ENCODE results near the gene SEM1. TPM values are rescaled to one million over a fixed set of nuclear protein-coding genes. Genes with fewer than 3 reads are reported as not detected.
"Not testable (repeated sequence)": the region's sequence is repeated elsewhere in the genome, so short reads cannot be mapped to it uniquely, and the experiment has no call there.

SEM1 gene
- total RNA-seq, 4 donors from 2014 or later, result 15.2 to 39.2 (median 37.5) TPM

- Histone ChIP-seq H3K4me1 (peaks cover 0 to 37% (median 10%) of the 10 kb centered on the region in 3 donors), H3K36me3 (peaks cover 0 to 9% of the 10 kb centered on the region in 2 donors), H3K27ac (no peak overlapping the region), H3K9me3 (no peaks in the 10 kb centered on the region), H3K4me3 (peak overlapping the region; percentile 71 to 95), H3K27me3 (no peaks in the 10 kb centered on the region)
- no peak for ATAC-seq
- WGBS, 2 donors (ENCODE audit: low coverage in 1 of 2), result 90 to 98% methylated on average over 4 of the region's 4 CpGs
- TF ChIP-seq EP300 (IDR thresholded peaks at IDR 0.05), result no peak
Observed at GRCh38 chr7:96707901-96708774, 1.5 kb downstream of the SEM1 start.

- 83 to 92% methylated on average over 1 to 3 of the region's 3 CpGs for WGBS, 2 donors (ENCODE audit: low coverage in 1 of 2)
Observed at GRCh38 chr7:96701258-96701657, 8.4 kb downstream of the SEM1 start.

GRCh38 chr7:96700516-96700915 lies 9.1 kb downstream of the SEM1 start:
- Histone ChIP-seq H3K36me3 (peaks cover 0 to 5% of the 10 kb centered on the region in 2 donors), H3K4me1 (peaks cover 0 to 46% (median 0%) of the 10 kb centered on the region in 3 donors), H3K27me3 (no peaks in the 10 kb centered on the region), H3K27ac (no peak overlapping the region), H3K9me3 (no peaks in the 10 kb centered on the region), H3K4me3 (no peak overlapping the region)
- no peak for TF ChIP-seq CTCF (IDR thresholded peaks at IDR 0.05)
- no peak for TF ChIP-seq EP300 (IDR thresholded peaks at IDR 0.05)
- no peak for TF ChIP-seq POLR2AphosphoS5 (IDR thresholded peaks at IDR 0.05)
- no peak for TF ChIP-seq POLR2A (IDR thresholded peaks at IDR 0.05)
- 92 to 95% methylated on average over 2 of the region's 2 CpGs for WGBS, 2 donors (ENCODE audit: low coverage in 1 of 2)
- no peak for ATAC-seq

More at GRCh38 chr7:96701258-96701657, 8.4 kb downstream of the SEM1 start:
- Histone ChIP-seq H3K36me3 (peaks cover 0 to 8% of the 10 kb centered on the region in 2 donors), H3K27ac (no peak overlapping the region), H3K4me3 (no peak overlapping the region), H3K9me3 (no peaks in the 10 kb centered on the region), H3K4me1 (peaks cover 0 to 43% (median 0%) of the 10 kb centered on the region in 3 donors), H3K27me3 (no peaks in the 10 kb centered on the region)
- no peak for TF ChIP-seq EP300 (IDR thresholded peaks at IDR 0.05)
- TF ChIP-seq CTCF (IDR thresholded peaks at IDR 0.05), result no peak
- TF ChIP-seq POLR2AphosphoS5 (IDR thresholded peaks at IDR 0.05), result no peak
- TF ChIP-seq POLR2A (IDR thresholded peaks at IDR 0.05), result no peak
- ATAC-seq, result no peak

GRCh38 chr7:96699219-96699871 lies 10.3 kb downstream of the SEM1 start:
- Histone ChIP-seq H3K4me3 (no peak overlapping the region), H3K36me3 (no peaks in the 10 kb centered on the region), H3K9me3 (no peaks in the 10 kb centered on the region), H3K27ac (no peak overlapping the region), H3K27me3 (no peaks in the 10 kb centered on the region), H3K4me1 (peaks cover 0 to 52% (median 0%) of the 10 kb centered on the region in 3 donors)
- ATAC-seq, result no peak
- 75 to 85% methylated on average over 4 of the region's 4 CpGs for WGBS, 2 donors (ENCODE audit: low coverage in 1 of 2)
- TF ChIP-seq POLR2AphosphoS5 (IDR thresholded peaks at IDR 0.05) (no peak), POLR2A (IDR thresholded peaks at IDR 0.05) (no peak), CTCF (IDR thresholded peaks at IDR 0.05) (no peak), EP300 (IDR thresholded peaks at IDR 0.05) (no peak)

GRCh38 chr7:96698449-96698848 lies 11.2 kb downstream of the SEM1 start:
- peaks cover 0 to 56% (median 0%) of the 10 kb centered on the region in 3 donors for H3K4me1 ChIP-seq
- H3K27ac ChIP-seq, H3K9me3 ChIP-seq, H3K36me3 ChIP-seq, H3K27me3 ChIP-seq, H3K4me3 ChIP-seq, ATAC-seq: not testable (repeated sequence)
- 85 to 92% methylated on average over 7 of the region's 7 CpGs for WGBS, 2 donors (ENCODE audit: low coverage in 1 of 2)

All from gastroesophageal sphincter (tissue), 4 donors.